ENCODE measurements around the gene GBX1.

The GBX1 gene

DNA sequence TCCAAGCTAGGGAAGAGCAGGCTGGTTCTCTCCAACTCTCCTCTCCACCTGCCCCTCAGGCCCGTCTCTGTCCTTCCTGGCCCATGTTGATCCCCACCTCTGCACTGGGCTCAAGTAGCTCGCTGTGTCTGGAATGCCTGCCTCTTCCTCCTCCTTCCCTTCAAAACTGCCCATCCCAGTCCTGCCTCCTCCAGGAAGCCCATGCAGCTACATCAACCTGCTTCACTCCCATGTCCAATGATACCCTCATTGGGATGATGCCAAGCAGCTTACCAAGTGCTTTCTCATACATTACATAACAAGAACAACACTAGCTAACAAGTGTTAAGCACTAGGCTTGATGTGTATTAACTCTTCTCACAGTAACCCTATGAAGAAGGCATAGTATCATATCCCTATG, 11.3 kb upstream of the GBX1 start:
- DNase-seq (ENCODE audit: insufficient read length, low spot score) (no peak), FAIRE-seq (no peak)
- TF ChIP-seq, protein P1, sequence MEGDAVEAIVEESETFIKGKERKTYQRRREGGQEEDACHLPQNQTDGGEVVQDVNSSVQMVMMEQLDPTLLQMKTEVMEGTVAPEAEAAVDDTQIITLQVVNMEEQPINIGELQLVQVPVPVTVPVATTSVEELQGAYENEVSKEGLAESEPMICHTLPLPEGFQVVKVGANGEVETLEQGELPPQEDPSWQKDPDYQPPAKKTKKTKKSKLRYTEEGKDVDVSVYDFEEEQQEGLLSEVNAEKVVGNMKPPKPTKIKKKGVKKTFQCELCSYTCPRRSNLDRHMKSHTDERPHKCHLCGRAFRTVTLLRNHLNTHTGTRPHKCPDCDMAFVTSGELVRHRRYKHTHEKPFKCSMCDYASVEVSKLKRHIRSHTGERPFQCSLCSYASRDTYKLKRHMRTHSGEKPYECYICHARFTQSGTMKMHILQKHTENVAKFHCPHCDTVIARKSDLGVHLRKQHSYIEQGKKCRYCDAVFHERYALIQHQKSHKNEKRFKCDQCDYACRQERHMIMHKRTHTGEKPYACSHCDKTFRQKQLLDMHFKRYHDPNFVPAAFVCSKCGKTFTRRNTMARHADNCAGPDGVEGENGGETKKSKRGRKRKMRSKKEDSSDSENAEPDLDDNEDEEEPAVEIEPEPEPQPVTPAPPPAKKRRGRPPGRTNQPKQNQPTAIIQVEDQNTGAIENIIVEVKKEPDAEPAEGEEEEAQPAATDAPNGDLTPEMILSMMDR (IDR thresholded peaks at IDR 0.05; ENCODE audit: insufficient read depth, missing control alignments): no peak

GRCh38 chr7:151178236-151178635, 10.7 kb upstream of the GBX1 start:
- DNase-seq (ENCODE audit: insufficient read length, low spot score): no peak
- TF ChIP-seq, protein P1 (IDR thresholded peaks at IDR 0.05; ENCODE audit: insufficient read depth, missing control alignments): no peak
- no peak for FAIRE-seq

DNA sequence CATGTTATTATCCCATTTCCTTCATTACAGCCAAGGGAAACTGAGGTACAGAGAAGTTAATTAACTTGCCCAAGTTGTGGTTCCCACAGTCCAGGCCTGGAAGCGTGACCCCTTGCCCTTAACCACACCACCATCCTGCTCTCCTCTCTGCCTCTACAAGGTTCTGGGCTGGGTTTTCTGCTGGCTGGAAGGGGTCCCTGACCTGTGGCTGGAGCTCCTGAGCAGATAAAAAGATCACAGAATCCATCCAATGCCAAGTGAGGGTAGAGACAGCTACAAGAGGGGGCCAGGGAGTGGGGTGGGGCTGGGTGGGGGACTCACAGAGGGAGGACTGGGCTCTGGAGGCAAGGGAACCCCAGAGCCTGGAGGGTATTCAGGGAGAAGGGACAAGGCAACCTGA, 9.8 kb upstream of the GBX1 start:
- FAIRE-seq (no peak), DNase-seq (ENCODE audit: insufficient read length, low spot score) (no peak)
- TF ChIP-seq, protein P1 (IDR thresholded peaks at IDR 0.05; ENCODE audit: insufficient read depth, missing control alignments): no peak

DNA sequence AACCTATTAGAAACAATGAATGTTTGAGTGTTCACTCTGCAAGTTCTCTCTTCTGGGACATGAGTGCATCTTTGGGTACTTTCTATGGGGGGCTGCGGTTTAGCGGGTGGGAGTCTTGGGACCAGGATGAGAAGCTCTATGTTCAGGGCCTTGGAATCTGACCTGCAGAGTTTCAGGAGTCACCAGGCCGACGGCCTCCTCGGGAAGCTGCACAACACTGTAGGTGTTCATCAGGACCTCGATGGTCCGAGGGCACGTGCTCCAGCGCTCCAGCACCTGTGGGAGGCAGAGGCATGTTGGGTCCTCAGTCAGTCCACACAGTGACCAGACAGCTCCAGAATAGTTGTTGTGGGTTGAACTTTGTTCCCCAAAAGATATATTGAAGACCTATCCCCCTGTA, 8.9 kb upstream of the GBX1 start:
- DNase-seq (ENCODE audit: insufficient read length, low spot score) (no peak), FAIRE-seq (no peak)
- TF ChIP-seq, protein P1 (IDR thresholded peaks at IDR 0.05; ENCODE audit: insufficient read depth, missing control alignments): no peak

- TF ChIP-seq, protein P1 (IDR thresholded peaks at IDR 0.05; ENCODE audit: insufficient read depth, missing control alignments): no peak
- FAIRE-seq (no peak), DNase-seq (ENCODE audit: insufficient read length, low spot score) (no peak)
These were observed 8.4 kb upstream of the GBX1 start for GRCh38 chr7:151175793-151176311.

GRCh38 chr7:151175047-151175792, 7.7 kb upstream of the GBX1 start:
- FAIRE-seq: no peak
- TF ChIP-seq, protein P1 (IDR thresholded peaks at IDR 0.05; ENCODE audit: insufficient read depth, missing control alignments): no peak
- DNase-seq (ENCODE audit: insufficient read length, low spot score): no peak

Data from D721Med (cell line).